Measurements from ENCODE around the gene BFSP1. TPM values are rescaled to one million over a fixed set of nuclear protein-coding genes. Genes with fewer than 3 reads are reported as not detected.
A peak's percentile ranks its signal among the peaks of the same experiment; 100 is the strongest.

Gene BFSP1
- total RNA-seq, 1 donor from 2014 or later, result 0.82 TPM

GRCh38 chr20:17530153-17530552 lies 1.0 kb downstream of the BFSP1 start:
- Mint-ChIP-seq H3K9me3 (no peaks in the 10 kb centered on the region), H3K27me3 (ENCODE audit: low read depth) (peaks cover 19% of the 10 kb centered on the region), H3K4me3 (ENCODE audit: low read depth) (peak overlapping the region; percentile 64), H3K4me1 (ENCODE audit: low read depth) (peaks cover 23% of the 10 kb centered on the region), H3K27ac (peak overlapping the region; percentile 55), H3K36me3 (ENCODE audit: low read depth) (no peaks in the 10 kb centered on the region)
- no peak for DNase-seq (ENCODE audit: low spot score)
- intact Hi-C loops (cut with micrococcal nuclease), result loop anchor here (1.0 to 10.0 kb wide), 5 partner anchors 24 to 463 kb away; partner anchors contain the start of genes MGME1 and SNX5

- no peak for DNase-seq (ENCODE audit: low spot score)
- H3K27ac Mint-ChIP-seq, result no peak overlapping the region
- intact Hi-C loops (cut with micrococcal nuclease), result no loop called here
- peaks cover 19% of the 10 kb centered on the region for H3K27me3 Mint-ChIP-seq (ENCODE audit: low read depth)
- no peak overlapping the region for H3K4me3 Mint-ChIP-seq (ENCODE audit: low read depth)
- H3K36me3 Mint-ChIP-seq (ENCODE audit: low read depth), result no peaks in the 10 kb centered on the region
- no peaks in the 10 kb centered on the region for H3K9me3 Mint-ChIP-seq
- peaks cover 23% of the 10 kb centered on the region for H3K4me1 Mint-ChIP-seq (ENCODE audit: low read depth)
Observed at GRCh38 chr20:17529586-17529985, 1.6 kb downstream of the BFSP1 start.

GRCh38 chr20:17525650-17526049 lies 5.5 kb downstream of the BFSP1 start:
- H3K36me3 Mint-ChIP-seq (ENCODE audit: low read depth), result no peaks in the 10 kb centered on the region
- intact Hi-C loops (cut with micrococcal nuclease), result no loop called here
- H3K4me1 Mint-ChIP-seq (ENCODE audit: low read depth), result peaks cover 7% of the 10 kb centered on the region
- H3K27me3 Mint-ChIP-seq (ENCODE audit: low read depth), result peaks cover 21% of the 10 kb centered on the region
- no peak for DNase-seq (ENCODE audit: low spot score)
- H3K4me3 Mint-ChIP-seq (ENCODE audit: low read depth), result no peak overlapping the region
- H3K9me3 Mint-ChIP-seq, result no peaks in the 10 kb centered on the region
- H3K27ac Mint-ChIP-seq, result no peak overlapping the region

GRCh38 chr20:17525132-17525531 lies 6.0 kb downstream of the BFSP1 start:
- no peak overlapping the region for H3K27ac Mint-ChIP-seq
- H3K4me3 Mint-ChIP-seq (ENCODE audit: low read depth), result no peak overlapping the region
- H3K9me3 Mint-ChIP-seq, result no peaks in the 10 kb centered on the region
- H3K4me1 Mint-ChIP-seq (ENCODE audit: low read depth), result peaks cover 5% of the 10 kb centered on the region
- peaks cover 19% of the 10 kb centered on the region for H3K27me3 Mint-ChIP-seq (ENCODE audit: low read depth)
- intact Hi-C loops (cut with micrococcal nuclease), result no loop called here
- H3K36me3 Mint-ChIP-seq (ENCODE audit: low read depth), result no peaks in the 10 kb centered on the region
- no peak for DNase-seq (ENCODE audit: low spot score)

- DNase-seq (ENCODE audit: low spot score), result no peak
- no peaks in the 10 kb centered on the region for H3K9me3 Mint-ChIP-seq
- H3K4me3 Mint-ChIP-seq (ENCODE audit: low read depth), result no peak overlapping the region
- H3K36me3 Mint-ChIP-seq (ENCODE audit: low read depth), result no peaks in the 10 kb centered on the region
- H3K27ac Mint-ChIP-seq, result no peak overlapping the region
- H3K4me1 Mint-ChIP-seq (ENCODE audit: low read depth), result peaks cover 4% of the 10 kb centered on the region
- intact Hi-C loops (cut with micrococcal nuclease), result no loop called here
- H3K27me3 Mint-ChIP-seq (ENCODE audit: low read depth), result peaks cover 17% of the 10 kb centered on the region
Observed at GRCh38 chr20:17524560-17524959, 6.6 kb downstream of the BFSP1 start.

- peaks cover 14% of the 10 kb centered on the region for H3K27me3 Mint-ChIP-seq (ENCODE audit: low read depth)
- DNase-seq (ENCODE audit: low spot score), result no peak
- no peak overlapping the region for H3K4me3 Mint-ChIP-seq (ENCODE audit: low read depth)
- intact Hi-C loops (cut with micrococcal nuclease), result no loop called here
- no peaks in the 10 kb centered on the region for H3K9me3 Mint-ChIP-seq
- no peak overlapping the region for H3K27ac Mint-ChIP-seq
- H3K4me1 Mint-ChIP-seq (ENCODE audit: low read depth), result peaks cover 4% of the 10 kb centered on the region
- no peaks in the 10 kb centered on the region for H3K36me3 Mint-ChIP-seq (ENCODE audit: low read depth)
Observed at GRCh38 chr20:17523326-17523725, 7.9 kb downstream of the BFSP1 start.

GRCh38 chr20:17522528-17522927 lies 8.7 kb downstream of the BFSP1 start:
- H3K36me3 Mint-ChIP-seq (ENCODE audit: low read depth), result no peaks in the 10 kb centered on the region
- H3K27me3 Mint-ChIP-seq (ENCODE audit: low read depth), result peaks cover 11% of the 10 kb centered on the region
- intact Hi-C loops (cut with micrococcal nuclease), result no loop called here
- DNase-seq (ENCODE audit: low spot score), result no peak
- H3K9me3 Mint-ChIP-seq, result no peaks in the 10 kb centered on the region
- peaks cover 4% of the 10 kb centered on the region for H3K4me1 Mint-ChIP-seq (ENCODE audit: low read depth)
- H3K27ac Mint-ChIP-seq, result no peak overlapping the region
- no peak overlapping the region for H3K4me3 Mint-ChIP-seq (ENCODE audit: low read depth)

GRCh38 chr20:17520583-17520982 lies 10.6 kb downstream of the BFSP1 start:
- no peaks in the 10 kb centered on the region for H3K36me3 Mint-ChIP-seq (ENCODE audit: low read depth)
- H3K27ac Mint-ChIP-seq, result no peak overlapping the region
- no peak overlapping the region for H3K4me3 Mint-ChIP-seq (ENCODE audit: low read depth)
- intact Hi-C loops (cut with micrococcal nuclease), result no loop called here
- no peak for DNase-seq (ENCODE audit: low spot score)
- H3K4me1 Mint-ChIP-seq (ENCODE audit: low read depth), result peaks cover 10% of the 10 kb centered on the region
- H3K9me3 Mint-ChIP-seq, result no peaks in the 10 kb centered on the region
- peaks cover 7% of the 10 kb centered on the region for H3K27me3 Mint-ChIP-seq (ENCODE audit: low read depth)

- intact Hi-C loops (cut with micrococcal nuclease), result no loop called here
- peaks cover 10% of the 10 kb centered on the region for H3K4me1 Mint-ChIP-seq (ENCODE audit: low read depth)
- H3K36me3 Mint-ChIP-seq (ENCODE audit: low read depth), result no peaks in the 10 kb centered on the region
- H3K27ac Mint-ChIP-seq, result no peak overlapping the region
- no peaks in the 10 kb centered on the region for H3K9me3 Mint-ChIP-seq
- DNase-seq (ENCODE audit: low spot score), result no peak
- H3K27me3 Mint-ChIP-seq (ENCODE audit: low read depth), result peaks cover 6% of the 10 kb centered on the region
- H3K4me3 Mint-ChIP-seq (ENCODE audit: low read depth), result no peak overlapping the region
Observed at GRCh38 chr20:17519606-17520285, 11.4 kb downstream of the BFSP1 start.

GRCh38 chr20:17518339-17519052 lies 12.7 kb downstream of the BFSP1 start:
- Mint-ChIP-seq H3K4me1 (ENCODE audit: low read depth) (peaks cover 10% of the 10 kb centered on the region), H3K4me3 (ENCODE audit: low read depth) (no peak overlapping the region), H3K27ac (no peak overlapping the region), H3K36me3 (ENCODE audit: low read depth) (no peaks in the 10 kb centered on the region), H3K27me3 (ENCODE audit: low read depth) (peaks cover 6% of the 10 kb centered on the region), H3K9me3 (no peaks in the 10 kb centered on the region)
- intact Hi-C loops (cut with micrococcal nuclease), result no loop called here
- no peak for DNase-seq (ENCODE audit: low spot score)

- H3K4me1 Mint-ChIP-seq (ENCODE audit: low read depth), result peaks cover 20% of the 10 kb centered on the region
- H3K27ac Mint-ChIP-seq, result no peak overlapping the region
- intact Hi-C loops (cut with micrococcal nuclease), result no loop called here
Observed at GRCh38 chr20:17515053-17515452, 16.1 kb downstream of the BFSP1 start.

GRCh38 chr20:17513939-17514338 lies 17.2 kb downstream of the BFSP1 start:
- H3K27ac Mint-ChIP-seq, result no peak overlapping the region
- no peaks in the 10 kb centered on the region for H3K36me3 Mint-ChIP-seq (ENCODE audit: low read depth)
- intact Hi-C loops (cut with micrococcal nuclease), result no loop called here
- DNase-seq (ENCODE audit: low spot score), result no peak
- peaks cover 8% of the 10 kb centered on the region for H3K27me3 Mint-ChIP-seq (ENCODE audit: low read depth)
- peaks cover 20% of the 10 kb centered on the region for H3K4me1 Mint-ChIP-seq (ENCODE audit: low read depth)
- no peak overlapping the region for H3K4me3 Mint-ChIP-seq (ENCODE audit: low read depth)
- H3K9me3 Mint-ChIP-seq, result no peaks in the 10 kb centered on the region

More at GRCh38 chr20:17515053-17515452, 16.1 kb downstream of the BFSP1 start:
- no peaks in the 10 kb centered on the region for H3K36me3 Mint-ChIP-seq (ENCODE audit: low read depth)
- peaks cover 8% of the 10 kb centered on the region for H3K27me3 Mint-ChIP-seq (ENCODE audit: low read depth)
- no peaks in the 10 kb centered on the region for H3K9me3 Mint-ChIP-seq
- no peak overlapping the region for H3K4me3 Mint-ChIP-seq (ENCODE audit: low read depth)
- no peak for DNase-seq (ENCODE audit: low spot score)

GRCh38 chr20:17511401-17511800 lies 19.8 kb downstream of the BFSP1 start:
- no peak for DNase-seq (ENCODE audit: low spot score)
- Mint-ChIP-seq H3K27me3 (ENCODE audit: low read depth) (peaks cover 12% of the 10 kb centered on the region), H3K27ac (no peak overlapping the region), H3K9me3 (no peaks in the 10 kb centered on the region), H3K4me1 (ENCODE audit: low read depth) (peaks cover 26% of the 10 kb centered on the region), H3K4me3 (ENCODE audit: low read depth) (no peak overlapping the region), H3K36me3 (ENCODE audit: low read depth) (no peaks in the 10 kb centered on the region)
- intact Hi-C loops (cut with micrococcal nuclease), result no loop called here

Measured in activated T-helper 2 cell treated with anti-CD3 and anti-CD28 coated beads, Interferon-gamma antibody, Interleukin-2, Interleukin-4, amounts not matched to agents 10 μg/mL and 5 μg/mL and 100 μg/mL, durations not matched to agents 14 hours and 24 hours and 36 hours (primary cell).